ENCODE data around the gene SCN9A. TPM values are rescaled to one million over a fixed set of nuclear protein-coding genes. Genes with fewer than 3 reads are reported as not detected.

Gene SCN9A
- total RNA-seq, 1 donor from 2014 or later: 47.3 TPM

- DNase-seq (ENCODE audit: low spot score): no peak
- H3K9me3 Mint-ChIP-seq (ENCODE audit: unreplicated experiment): no peaks in the 10 kb centered on the region
- no peak overlapping the region for H3K27ac Mint-ChIP-seq (ENCODE audit: unreplicated experiment)
- no peaks in the 10 kb centered on the region for H3K36me3 Mint-ChIP-seq (ENCODE audit: low read depth, unreplicated experiment)
- no peak for TF ChIP-seq CTCF (IDR thresholded peaks at IDR 0.05; ENCODE audit: unreplicated experiment)
- H3K4me3 Mint-ChIP-seq (ENCODE audit: unreplicated experiment): no peak overlapping the region
- H3K4me1 Mint-ChIP-seq (ENCODE audit: unreplicated experiment): peaks cover 3% of the 10 kb centered on the region
- no peaks in the 10 kb centered on the region for H3K27me3 Mint-ChIP-seq (ENCODE audit: unreplicated experiment)
Observed at GRCh38 chr2:166148500-166149400, 227.0 kb downstream of the SCN9A start.

GRCh38 chr2:166147883-166148282, 227.9 kb downstream of the SCN9A start:
- no peak overlapping the region for H3K27ac Mint-ChIP-seq (ENCODE audit: unreplicated experiment)
- H3K27me3 Mint-ChIP-seq (ENCODE audit: unreplicated experiment): no peaks in the 10 kb centered on the region
- H3K4me1 Mint-ChIP-seq (ENCODE audit: unreplicated experiment): peaks cover 3% of the 10 kb centered on the region
- H3K4me3 Mint-ChIP-seq (ENCODE audit: unreplicated experiment): no peak overlapping the region
- no peaks in the 10 kb centered on the region for H3K9me3 Mint-ChIP-seq (ENCODE audit: unreplicated experiment)
- no peak for DNase-seq (ENCODE audit: low spot score)
- no peaks in the 10 kb centered on the region for H3K36me3 Mint-ChIP-seq (ENCODE audit: low read depth, unreplicated experiment)
- TF ChIP-seq CTCF (IDR thresholded peaks at IDR 0.05; ENCODE audit: unreplicated experiment): no peak

Other genes starting within 250 kb of the SCN9A start
- 0.33 TPM for gene SCN1A, start 247.9 kb downstream of the SCN9A start, total RNA-seq (ENCODE audit: unreplicated experiment)
- 6.3 TPM for gene SCN7A, start 118.3 kb upstream of the SCN9A start, total RNA-seq (ENCODE audit: unreplicated experiment)